Glomerular endothelial cell (primary cell): ENCODE results near the gene LRRC56. TPM values are rescaled to one million over a fixed set of nuclear protein-coding genes. Genes with fewer than 3 reads are reported as not detected.

Experiments used
- DNase-seq: peaks from one replicate; pipeline ENCODE4 v3.0.0-alpha.2; 2011; ENCODE audit warnings: low read depth, low spot score; ENCODE audit errors: extremely low read depth
- total RNA-seq: library from RNA; depleted of rRNA; stranded (reverse); fragments of >200 nt; gene quantifications from 2 replicates; pipeline ENCODE4 v1.2.3, GENCODE V29; 2015

The LRRC56 gene
- total RNA-seq, 1 donor from 2014 or later = 0.53 TPM

DNA sequence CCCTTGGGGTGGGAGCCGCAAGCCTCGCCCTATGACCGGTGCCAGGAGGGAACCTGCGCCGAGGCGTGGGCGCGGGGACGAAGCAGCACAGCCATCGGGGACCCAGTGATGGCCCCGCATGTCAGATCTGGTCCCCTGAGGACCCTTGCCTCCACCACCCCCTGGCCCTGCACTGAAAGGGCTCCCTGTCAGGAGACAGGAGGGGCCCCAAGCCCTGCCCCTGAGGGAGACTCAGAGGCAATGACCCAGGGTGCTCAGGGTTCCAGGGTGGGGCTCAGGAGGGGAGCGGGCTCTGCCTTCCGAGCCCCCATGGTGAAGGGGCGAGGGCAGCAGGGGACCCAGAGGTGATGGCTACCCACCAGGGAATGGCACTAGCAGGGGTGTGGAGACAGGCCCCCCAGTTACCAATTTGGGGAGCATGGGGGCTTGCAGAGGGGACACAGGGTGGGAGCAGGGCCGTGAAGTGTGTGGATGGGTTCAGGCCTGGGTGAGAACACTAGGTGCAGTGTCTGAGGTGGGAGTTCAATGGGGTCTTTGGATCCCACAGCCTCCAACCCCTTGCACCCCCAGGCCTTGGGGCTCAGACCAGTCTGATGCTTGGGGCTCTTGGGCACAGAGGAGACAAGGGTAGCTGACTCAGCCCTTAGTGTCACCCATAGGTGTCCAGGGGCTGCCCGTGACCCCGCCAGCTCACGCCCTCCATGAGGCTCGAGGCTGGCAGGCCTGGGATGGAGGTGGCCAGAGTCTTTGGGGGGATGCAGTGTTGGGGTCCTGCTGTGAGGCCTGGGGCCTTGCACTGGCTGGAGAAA, 499 bp downstream of the LRRC56 start:
- no peak for DNase-seq

DNA sequence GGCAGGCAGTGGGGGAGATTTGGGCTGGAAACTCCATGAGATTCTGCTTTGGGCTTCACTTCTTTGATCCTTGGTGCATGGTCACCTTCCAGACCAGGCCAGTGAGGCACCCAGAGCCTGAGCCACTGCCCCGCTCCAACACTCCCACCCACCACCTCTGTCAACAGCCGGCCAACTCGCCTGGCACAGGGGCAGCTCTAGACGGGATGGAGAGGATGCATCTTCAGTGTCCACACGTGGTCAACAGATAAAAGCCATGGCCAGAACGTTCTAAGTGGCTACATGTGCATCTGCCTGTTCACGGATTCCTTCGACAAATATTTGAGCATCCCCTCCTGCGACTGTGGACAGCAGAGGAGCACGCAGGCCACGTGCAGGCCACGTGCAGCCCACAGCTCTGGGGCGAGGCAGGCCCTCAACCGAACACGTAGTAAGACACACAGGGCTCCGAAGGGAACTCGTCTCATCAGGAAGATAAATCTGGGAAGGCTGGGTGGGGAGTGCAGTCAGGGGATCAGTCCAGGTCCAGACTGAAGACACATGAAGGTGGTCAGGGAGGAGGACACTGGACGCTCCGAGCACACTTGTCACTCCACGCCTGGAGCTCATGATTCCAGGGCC, 1.2 kb downstream of the LRRC56 start:
- no peak for DNase-seq

DNA sequence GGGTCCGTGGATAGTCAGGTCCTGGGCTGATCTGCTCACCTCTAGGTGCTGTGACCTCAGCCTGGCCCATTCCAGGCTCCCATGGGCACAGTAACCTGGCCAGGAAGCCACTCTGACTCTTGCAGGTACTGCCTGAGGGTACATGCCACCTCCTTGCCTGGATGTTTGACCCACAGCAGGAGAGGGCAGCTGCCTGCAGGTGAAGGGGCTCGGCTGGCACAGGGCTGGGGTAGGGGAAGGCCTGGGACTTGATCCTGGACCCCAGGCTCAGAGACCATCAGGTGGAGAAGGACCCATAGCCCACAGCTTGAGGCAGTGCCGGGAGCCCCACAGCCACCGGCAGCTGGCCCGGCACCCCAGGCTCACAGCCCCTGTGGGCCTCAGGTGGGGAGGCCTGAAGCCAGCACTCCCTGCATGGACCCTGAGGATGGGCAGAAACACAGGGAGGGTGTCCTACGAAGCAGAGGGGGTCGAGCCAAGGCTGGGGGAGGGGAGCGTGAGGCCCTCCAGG, 2.7 kb downstream of the LRRC56 start:
- no peak for DNase-seq

DNA sequence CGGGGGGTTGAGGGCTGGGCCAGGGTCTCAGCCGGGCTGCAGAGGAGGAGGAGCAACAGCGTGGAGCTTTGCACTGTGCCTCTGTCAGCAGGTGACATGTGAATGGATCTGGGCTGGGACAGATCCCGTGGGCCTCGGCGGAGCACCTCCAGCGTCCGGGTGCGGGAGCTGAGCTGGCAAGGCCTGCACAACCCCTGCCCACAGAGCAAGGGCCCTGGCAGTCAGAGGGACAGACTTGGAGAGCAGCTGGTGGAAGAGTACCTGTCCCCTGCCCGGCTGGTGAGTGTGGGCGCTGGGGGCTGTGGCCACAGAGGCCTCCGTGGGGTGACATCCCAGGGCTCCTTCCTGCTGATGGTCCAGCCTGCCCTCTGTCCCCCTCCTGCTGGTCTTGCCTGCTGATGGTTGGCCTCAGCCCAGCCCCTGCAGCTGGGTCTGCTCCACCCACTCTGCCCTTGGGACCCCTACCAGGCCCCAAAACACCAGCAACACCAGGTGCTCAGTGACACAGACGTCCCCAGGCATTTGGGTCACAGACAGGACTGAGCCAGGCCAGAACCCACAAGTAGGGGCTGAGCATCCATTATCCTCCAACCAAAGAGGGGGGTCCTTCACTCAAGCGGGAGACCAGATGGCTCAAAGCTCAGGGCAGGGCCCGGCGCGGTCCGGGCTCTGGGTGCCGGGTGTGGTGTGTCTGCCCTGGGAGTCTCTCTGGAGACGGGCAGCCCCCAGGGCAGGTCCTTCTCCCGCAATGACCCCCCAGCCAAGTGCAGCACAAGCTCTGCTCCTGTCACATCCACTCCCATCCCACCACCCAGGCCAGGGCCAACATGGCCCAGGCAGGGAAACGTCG, 3.5 kb downstream of the LRRC56 start:
- no peak for DNase-seq

DNA sequence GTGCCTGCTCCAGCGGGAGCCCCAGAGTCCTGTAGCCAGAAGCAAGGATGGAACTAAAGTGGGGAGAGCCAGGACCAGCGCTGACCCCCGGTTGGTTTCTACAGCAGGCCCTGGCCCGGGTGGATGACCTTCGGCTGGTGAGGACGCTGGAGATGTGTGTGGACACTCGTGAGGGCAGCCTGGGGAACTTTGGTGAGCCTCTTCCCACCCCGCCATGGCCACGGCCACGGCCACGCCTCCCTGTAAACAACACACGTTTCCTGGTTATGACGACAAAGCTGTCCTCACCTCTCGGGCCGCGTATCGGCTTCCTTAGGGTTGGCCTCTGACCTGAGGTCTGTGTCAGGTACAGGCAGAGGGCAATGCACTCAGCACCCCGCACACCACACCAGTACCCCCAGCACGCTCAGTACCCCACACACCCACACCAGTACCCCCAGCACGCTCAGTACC, 4.1 kb downstream of the LRRC56 start:
- no peak for DNase-seq

DNA sequence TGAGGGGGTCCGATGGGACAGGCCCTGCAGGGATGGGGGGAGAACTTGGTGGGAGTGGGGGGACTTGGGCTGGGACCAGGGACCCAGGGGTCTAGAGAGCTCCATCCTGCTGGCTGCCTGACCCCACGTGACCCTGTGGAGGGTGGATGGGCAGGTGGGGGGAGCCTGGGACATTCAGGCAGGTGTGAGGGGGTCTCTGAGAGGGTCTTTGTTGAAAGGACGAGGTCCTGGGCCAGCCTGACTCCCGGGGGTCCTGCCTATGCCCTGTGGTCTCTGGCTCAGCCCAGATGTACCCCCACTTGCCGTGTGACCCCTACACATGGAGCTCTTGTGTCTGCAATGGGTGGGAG, 7.5 kb downstream of the LRRC56 start:
- DNase-seq = no peak

DNA sequence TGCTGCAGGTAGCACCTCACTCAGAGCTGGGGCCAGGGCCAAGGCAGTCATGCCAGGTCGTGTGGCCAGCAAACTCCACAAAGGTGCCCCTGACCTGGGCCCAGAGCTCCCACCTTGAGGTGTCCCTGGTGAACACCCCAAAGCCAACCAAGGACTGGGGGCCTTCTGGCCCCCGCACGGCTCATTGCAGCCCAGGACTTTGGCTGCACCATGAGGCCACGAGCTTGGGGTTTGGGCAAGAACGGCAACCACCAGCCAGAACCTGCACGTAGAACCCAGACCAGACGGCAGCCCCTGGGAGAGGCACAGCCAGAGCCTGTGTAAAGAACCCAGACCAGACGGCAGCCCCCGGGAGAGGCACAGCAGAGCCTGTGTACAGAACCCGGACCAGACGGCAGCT, 7.8 kb downstream of the LRRC56 start:
- no peak for DNase-seq

DNA sequence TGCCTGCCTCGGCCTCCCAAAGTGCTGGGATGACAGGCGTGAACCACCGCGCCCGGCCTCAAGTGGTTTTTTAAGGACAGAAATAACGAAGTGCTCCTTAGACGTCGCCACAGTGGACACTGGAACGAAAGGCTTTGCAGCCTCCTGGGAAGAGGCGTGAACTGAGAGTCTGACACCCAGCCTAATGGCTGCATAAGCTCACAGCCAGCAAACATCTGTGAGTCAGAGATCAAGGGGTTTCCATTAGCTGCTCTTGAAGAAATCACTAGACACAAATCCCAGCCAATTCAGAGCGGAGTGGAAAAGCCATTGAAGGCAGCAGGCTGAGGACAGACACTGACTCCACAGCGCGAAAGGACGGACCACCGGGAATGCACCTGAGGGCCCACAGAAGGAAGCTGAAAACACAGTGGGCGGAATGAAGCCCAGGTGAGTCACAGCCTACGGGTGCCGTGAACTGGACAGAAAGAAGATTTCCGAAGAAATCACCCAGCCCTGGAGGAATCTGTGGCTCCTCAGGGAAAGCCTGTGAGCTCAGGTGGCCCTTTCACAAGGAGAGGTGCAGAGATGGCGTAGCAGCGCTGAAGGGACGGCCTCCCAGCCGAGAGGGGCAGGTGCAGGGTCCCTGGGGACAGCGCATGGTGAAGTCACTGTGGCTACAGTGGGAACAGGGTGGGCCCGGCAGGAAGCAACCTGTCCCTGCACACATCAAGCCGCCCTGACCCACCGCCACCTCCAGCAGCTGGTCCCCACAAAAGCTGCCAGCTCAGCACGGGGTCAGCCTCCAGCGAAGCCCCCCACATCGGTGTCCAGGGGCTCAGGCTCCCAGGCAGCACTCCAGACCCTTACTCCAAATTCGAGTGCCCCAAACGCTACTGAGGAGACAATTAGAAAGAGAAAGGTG, 11.6 kb downstream of the LRRC56 start:
- DNase-seq = no peak

DNA sequence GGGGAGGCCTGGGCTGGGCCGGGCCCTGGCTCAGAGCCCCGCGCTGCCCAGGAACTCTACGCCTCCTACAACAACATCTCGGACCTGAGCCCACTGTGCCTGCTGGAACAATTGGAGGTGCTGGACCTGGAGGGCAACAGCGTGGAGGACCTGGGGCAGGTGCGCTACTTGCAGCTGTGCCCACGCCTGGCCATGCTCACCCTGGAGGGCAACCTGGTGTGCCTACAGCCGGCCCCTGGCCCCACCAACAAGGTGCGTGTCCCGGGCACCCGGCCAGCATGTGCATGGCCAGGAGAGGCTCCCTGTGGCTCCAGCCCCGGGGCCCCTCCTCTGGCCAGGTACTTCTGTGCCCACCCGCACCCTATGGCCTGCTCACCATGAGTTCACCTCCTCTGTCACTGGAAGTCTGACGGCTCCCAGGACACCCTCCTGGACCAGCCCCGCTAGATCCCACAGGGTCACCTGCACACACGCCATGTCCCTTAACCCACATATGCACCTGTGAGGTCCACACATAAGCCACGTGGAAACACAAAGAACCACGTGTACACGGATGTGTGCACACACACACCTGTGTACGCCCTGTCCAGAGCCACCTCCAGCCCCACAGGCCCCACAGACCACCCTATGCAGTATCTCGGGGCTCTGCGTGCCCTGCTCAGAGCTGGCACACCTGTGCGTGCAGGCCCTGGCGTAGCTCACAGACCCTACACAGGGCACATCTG, 12.9 kb downstream of the LRRC56 start:
- DNase-seq = no peak

DNA sequence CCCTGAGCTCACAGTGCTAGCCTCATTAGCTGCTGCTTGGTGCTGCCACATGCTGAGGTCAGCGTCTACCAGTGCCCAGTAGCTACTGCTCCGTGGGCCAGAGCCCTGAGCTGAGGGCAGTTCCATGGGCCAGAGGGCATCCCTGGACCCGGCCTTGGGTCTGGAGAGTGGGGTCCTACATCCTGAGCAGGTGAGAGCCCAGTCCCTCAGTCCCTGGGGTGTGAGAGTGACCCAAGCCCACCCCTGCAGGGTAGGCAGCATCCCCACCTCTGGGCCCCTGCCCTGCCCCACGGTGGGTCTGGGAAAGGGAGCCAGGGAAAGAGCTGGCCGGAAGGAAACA, 13.4 kb downstream of the LRRC56 start:
- no peak for DNase-seq

DNA sequence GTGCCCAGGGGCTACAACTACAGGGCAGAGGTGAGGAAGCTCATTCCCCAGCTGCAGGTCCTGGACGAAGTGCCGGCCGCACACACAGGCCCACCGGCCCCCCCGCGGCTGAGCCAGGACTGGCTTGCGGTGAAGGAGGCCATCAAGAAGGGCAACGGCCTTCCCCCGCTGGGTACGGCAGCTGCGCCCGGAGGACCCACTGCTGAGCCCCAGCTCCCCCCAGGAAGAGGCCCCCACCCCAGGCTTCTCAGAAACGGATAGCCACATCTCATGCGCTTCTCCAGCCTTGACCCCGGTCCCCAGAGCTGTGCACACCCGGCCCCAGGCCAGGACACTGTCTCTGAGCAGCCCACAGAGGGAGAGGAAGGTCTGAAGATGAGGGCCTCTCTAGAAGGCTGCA, 13.8 kb downstream of the LRRC56 start:
- DNase-seq = no peak

DNA sequence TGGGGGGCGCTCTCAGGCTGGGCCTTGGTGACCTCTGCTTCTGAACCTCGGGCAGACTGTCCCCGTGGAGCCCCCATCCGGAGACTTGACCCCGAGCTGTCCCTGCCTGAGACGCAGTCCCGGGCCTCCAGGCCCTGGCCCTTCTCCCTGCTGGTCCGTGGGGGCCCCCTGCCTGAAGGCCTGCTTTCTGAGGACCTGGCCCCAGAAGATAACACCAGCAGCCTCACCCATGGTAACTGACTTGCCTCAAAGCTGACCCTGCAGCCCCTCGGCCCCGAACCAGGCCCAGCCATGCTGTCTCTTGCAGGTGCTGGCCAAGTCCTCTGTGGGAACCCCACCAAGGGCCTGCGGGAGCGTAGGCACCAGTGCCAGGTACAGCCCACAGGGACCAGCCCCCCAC, 14.3 kb downstream of the LRRC56 start:
- no peak for DNase-seq

DNA sequence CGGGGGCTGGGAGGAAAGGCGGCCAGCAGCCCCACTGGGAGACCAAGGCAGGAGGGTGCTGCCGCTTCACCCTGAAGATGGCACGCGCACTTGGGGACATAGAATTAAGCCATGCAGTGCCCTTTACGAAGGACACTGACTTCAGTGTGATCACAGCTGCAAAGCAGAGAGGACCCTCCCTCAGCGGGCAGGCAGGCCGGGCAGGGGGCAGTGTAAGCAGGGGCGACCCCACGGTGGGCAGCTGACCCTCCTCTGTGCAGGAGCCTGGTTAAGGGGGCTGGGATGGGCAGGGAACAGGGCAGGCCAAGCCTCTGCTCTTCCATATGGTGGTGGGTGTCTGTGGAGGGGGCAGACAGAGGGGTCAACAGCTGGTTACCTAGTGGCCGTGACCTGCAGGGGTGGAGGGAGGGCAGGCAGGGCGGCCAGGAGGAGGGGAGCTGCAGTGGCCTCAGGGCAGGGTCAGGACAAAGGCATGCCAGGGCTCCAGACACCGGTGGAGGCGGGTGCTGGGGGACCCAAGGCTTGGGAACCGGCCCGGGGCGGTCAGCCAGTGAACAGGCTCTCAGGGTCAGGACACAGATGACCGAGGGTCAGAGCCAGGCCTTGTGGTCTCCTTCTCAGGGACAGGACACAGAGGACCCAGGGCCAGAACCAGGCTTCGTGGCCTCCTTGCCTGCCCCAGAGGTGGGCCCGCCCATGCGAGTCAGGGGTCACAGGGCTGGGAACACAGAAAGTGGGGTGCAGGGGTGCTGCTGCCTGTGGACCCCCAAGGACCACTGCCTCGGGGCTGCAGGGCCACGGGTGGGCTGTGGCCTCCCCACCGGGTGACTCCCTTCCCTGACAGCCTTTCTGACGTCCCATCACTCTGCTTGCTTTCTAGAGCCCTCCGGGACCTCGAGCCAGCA, 16.0 kb downstream of the LRRC56 start:
- DNase-seq = no peak

DNA sequence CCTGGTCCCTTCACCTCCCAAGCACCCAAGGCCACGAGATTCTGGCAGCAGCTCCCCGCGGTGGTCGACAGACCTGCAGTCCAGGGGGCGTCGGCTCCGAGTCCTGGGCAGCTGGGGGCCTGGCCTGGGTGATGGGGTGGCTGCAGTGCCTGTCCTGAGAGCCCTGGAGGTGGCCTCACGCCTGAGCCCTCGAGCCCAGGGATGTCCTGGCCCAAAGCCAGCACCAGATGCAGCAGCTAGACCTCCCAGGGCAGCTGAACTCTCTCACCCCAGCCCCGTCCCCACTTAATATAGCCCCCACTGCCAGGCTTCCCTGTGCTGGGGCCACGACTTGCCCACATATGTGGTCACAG, 16.6 kb downstream of the LRRC56 start:
- DNase-seq = no peak

DNA sequence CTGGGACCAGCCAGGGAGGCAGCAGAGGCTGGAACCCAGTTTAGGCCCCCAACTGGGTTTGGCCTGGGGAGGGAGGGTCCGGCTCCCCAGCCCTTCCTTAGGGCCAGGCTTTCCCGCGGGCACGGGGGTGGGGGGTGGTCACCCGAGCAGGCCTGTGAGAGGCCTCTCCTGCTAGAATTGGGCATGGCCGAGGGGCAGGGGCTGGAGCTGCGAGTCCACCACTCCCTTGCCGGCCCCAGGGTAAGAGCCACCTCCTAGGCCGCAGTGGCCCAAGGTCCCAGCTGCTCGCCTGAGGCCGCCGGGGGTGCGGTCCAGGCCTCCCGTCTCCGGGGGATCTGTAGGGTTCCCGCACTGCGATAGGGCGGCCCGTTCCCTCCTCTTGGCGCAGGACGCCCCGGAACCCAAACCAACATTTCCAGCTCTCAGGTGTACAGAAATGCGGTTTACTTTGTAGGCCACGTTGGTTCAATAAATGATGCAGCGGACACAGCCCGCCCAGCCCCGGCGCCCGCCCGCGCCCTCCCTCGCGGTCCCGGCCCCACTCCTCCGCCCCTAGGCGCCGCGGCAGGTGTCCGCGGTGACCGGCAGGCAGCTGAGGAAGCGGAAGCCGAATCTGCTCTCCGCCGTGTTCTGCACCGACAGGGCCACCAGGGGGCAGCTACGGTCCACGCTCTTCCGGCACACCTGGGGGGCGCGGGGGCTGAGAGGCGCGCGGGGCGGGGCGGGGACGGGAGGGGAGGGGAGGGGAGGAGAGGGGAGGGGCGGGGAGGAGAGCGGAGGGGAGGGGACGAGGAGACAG, 17.3 kb downstream of the LRRC56 start:
- no peak for DNase-seq

DNA sequence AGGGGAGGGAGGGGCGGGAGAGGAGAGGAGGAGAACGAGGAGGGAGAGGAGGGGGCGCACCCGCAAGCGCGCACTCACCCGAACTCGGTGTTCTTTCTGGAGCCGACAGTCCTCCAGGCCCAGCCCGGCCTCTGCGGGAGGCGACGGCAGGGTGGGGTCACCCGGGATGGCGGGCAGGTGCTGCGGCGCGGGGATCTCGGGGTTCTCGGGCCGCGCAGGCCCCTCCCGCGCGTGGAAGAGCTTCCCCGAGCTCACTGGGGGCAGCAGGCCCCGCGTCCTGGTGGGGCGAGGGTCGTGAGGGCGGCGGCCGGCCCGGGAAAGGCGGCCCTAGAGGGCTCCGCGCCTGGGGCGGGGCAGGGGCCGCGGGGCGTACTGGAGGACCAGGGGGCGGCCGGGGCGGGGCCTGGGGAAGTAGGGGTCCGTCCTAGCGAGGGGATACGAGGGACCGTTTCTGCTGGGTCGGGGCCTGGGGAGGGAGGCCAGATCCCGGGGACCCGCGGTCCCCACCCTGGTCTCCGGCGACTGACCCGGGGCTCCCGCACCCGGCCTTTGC, 18.0 kb downstream of the LRRC56 start:
- DNase-seq = no peak

DNA sequence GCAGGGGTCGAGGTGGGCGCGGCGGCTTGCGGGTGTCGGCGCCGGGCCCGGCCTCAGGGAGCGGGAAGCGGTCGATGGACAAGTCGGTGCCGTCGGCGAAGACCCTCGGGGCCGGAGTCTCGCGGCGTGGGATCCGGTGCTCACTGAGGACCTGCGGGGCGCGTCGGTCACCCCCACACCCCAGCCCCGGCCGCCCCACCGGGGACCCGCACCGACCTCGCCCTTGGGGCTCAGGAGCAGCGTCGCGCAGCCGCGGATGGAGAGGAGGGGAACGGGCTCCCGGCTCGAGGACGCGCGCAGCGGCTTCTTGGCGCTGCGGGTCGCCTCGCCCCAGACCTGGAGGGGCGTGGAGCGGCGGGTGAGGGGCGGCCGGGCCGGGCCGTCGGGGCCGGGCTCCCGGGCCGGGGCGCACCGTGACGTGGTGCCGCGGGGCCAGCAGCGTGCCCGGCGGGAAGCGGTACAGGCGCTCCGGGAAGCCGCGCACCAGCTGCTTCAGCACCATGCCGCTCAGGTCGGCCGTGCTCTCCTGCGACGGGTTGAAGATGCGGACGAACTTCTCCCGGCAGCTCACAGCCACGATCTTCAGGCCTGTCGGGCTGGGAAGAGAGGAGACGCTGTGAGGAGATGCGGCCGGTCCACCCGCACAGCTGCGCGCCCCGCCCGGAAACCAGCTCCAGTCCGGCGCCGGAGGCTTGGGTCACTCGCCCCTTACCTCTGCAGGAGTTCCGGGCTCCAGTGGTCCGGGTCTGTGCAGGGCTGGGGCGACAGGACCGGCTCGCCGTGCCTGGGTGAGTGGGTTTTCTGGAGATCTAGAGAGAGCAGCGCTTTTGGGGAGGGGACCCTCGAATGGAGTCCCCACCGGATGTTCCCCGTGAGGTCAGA, 18.7 kb downstream of the LRRC56 start:
- no peak for DNase-seq
